Fibroblast of skin of left quadriceps (primary cell): Measurements from ENCODE around the gene RNU5B-1.
A peak's percentile ranks its signal among the peaks of the same experiment; 100 is the strongest.

Experiments used
- DNase-seq, 2 experiments: peaks; one replicate each; pipeline ENCODE4 v3.0.0-alpha.2; 2013; ENCODE audit warnings: low read depth in 2 of 2

The RNU5B-1 gene

DNA sequence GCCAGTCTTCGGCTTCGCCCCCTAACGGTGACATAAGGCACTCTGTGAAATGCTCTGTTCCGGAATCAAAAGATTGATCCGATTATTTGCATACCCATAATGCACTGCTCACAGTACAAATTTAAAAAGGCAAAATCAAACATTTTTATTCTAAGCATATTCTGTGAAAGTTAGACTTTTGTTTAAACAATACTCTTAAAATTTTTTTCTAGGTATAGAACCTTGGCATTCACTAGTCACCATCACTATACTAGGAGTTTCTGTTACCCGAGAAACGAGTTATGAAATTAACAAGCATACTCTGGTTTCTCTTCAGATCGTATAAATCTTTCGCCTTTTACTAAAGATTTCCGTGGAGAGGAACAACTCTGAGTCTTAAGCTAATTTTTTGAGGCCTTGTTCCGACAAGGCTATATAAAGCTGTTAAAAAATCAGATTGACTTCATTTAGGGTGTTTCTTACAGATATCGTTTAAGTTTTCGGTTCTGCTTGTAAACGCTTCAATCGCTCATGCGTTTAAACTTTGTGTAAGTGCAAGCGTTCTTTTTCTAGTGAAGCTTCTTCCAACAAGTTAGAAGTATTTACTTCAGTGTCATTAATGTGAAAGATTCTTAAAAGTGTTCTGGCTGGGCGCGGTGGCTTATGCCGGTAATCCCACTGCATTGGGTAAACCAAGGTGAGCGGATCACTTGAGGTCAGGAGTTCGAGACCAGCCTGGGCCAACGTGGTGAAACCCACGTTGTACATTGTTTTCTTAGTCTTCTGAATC lies at the start of gene RNU5B-1:
TSS of gene RNU5B-1 (plus strand) at position 297 of the 769 bp plus-strand sequence.
- peak; percentile 98 to 99 for DNase-seq

DNA sequence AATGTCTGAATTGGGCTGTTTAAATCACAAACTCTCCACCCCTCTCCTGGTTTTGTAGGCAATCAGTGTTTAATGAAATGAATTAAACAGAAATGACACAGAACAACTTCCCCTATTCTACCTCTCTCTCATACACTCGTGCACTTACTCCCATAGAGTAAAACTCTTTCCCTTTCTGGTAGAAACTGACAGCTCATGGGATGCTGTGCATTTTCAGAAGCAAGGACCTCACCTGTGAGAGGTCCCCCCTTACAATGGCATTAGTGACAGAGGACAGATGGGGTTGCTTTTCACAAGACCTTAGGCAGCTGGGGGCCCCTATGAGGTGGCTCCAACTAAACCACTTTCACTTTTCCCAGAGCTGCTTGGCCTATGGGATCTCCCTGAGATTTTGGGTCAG lies 49.7 kb upstream of the RNU5B-1 start:
- no peak for DNase-seq

DNA sequence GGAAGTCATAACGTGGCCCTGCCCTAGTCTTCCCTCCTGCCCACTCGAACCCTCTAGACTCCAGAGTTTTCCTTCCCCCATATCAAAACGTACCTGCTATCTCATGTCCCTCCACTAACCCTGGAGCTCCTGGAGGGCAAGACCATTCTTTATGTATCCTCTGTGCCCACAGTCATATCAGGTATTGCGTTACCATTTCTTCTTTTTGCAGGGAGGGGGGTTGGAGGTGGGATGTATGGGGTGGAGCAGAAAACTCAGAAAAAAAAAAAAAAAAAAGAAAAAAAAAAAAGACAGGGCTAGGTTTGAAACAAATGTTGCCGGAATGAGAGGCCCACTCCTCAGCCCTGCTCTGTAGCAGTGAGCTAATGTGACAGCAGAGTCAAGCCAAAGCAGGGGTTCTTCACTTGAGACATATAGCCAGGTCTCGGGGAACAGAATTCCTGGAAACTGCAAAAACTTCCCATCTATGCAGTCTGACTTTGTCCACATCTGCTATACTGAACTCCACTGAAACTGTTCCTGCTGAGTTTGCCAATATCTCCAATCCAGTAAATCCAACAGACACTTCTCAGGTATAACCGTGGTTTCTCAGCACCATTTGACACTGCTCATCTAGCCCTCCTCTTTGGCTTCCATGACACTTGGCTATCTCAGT lies 48.9 kb upstream of the RNU5B-1 start:
- no peak for DNase-seq

DNA sequence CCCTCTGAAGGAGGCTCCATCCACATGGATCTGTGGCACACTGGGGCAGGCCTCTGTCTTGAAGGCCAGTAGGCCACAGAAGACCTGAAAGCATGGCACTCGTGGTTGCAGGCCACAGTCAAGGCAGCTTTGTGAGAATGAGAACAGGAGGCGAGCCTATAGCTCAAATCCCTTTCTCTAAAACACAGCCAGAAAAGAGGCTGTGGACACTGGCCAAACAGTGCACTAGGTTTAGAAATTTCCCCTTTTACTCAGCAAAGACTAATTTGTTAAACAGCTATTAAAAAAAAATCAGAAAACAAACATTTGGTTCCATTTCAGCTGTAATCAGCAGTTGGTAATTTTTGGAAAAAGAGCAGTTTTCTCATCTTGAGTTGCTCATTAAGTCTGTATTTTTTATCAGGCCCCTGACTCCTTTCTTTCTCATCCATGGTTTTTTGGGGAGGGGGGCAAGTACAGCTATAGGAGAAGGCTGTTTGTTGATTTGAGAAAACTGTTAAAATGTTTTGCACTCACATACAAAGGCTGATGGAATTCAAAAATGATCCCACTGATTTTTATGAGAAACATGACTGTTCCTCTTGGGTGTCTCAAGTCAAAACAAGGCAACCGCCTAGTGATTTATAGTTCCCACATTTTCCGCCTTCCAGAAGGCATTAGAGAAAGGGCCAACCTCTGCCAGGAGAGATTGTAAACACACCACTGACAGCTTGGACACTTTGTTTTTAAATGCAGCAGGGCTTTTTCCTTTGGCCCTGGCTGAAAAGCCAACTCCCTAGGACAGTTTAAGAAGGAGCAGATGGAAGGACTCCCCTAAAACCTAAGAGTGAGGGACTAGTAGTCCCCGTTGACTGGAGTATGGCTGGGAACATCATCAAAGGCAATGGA lies 45.9 kb upstream of the RNU5B-1 start:
- DNase-seq, result no peak

DNA sequence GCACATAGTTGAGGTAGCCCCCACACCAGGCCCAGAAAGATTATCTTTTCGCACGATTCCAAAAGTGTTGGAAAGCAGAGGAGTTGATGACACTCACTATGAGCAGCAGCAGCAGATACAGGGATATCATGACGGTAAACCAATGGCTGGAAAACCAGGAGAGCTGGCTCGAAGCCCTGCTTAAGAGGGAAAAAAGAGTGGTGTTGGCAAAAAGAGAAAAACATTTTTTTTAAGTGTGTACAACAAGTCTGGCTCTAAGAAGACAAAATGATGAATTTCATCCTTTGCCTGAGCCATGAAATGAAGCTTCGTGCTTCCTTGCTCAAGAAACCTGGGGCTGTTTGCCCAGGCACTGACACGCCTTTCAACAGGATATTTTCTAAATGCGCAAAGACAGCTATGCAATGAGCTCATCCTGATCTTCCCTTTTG lies 45.1 kb upstream of the RNU5B-1 start:
- DNase-seq, result no peak

DNA sequence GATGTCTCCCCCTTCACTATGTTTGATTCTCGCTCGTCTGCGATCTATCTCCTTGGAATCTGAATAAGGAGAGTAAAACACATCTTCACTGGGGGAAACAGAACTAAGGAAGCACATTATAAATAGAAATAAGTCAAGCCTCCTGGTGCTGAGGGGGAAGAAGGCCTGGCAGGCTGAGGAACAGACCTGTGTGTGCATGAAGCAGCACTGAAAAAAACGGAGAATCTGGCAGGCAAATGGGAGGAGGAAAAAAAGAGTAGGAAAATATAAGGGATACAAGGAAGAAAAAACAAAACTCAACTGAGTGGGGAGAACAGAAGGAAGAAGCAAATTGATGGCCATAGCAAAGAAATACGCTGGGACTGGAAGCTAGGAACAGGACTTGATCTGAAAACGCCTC lies 43.5 kb upstream of the RNU5B-1 start:
- no peak for DNase-seq

DNA sequence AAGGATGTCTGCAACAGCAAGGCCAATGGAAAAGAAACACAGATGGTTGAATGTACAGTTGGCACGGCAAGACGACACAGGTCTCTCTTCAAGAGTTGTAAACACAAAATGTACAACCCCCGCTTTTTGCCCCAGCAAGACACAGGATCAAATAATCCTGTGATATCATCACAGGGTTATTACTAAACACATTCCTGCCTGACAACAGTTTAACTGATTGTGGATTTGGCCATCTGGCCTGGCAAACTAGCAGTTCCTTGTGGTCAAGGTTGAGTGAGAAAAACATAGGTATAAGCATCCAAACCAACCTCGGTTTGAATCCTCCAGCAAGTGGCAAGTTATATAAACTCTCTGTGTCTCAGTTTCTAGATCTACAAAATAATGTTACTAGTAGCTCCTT lies 41.2 kb upstream of the RNU5B-1 start:
- DNase-seq, result no peak

DNA sequence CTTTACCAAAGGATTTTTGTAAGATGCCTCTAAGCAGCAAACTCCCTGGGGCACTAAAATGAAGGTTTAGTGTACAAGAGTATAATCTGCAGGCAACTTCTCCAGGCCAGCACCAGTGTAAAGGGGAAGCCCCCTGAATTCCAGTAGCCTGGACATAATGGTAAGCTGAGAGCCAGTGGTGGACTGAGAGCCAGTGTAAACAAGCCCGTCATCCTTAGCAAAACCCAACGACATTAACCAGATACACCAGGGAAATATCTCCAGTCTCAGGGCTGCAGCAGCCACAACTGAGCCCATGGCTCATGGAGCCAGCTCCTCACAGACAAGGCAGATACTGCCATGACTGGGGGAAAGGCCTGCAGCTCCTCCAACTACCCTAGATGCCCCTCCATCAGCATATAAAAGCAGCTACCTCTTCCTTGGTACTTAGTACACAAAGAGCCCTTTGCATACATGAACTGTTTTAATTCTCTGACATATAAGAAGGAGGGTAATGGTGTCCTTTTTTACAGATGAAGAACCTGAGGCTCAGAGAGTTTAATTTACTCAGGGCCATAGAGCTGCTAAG lies 39.5 kb upstream of the RNU5B-1 start:
- DNase-seq, result no peak

DNA sequence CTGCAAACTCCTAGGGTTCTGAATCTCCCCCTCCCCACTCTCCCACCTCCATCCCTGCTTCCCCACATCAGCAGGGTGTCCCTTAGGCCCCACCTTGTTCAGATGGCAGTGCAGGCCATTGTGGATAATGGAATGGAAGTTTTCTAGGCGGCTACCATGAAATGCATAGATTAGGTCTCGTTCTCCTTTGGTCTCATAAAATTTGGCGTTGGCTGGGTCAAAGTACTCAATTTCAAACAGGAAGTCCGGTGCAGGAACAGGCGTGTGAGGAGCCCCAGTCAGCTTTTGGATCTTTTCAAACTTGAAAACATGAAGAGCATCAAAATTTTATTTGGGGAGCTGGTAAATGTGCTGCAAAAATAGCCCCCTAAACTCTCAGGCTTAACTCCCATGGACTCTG lies 38.0 kb upstream of the RNU5B-1 start:
- no peak for DNase-seq

DNA sequence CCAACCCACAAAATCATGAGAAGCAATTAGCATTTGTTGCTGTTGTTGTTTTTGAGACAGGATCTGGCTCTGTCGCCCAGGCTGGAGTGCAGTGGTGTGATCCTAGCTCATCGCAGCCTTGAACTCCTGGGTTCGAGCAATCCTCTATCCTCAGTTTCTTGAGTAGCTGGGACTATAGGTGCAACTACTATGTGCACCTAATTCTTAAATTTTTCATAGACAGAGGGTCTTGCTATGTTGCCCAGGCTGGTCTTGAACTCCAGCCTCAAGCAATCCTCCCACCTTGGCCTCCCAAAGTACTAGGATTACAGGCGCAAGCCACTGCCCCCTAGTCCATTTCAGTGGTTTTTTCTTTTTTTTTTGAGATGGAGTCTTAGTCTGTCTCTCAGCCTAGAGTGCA lies 36.1 kb upstream of the RNU5B-1 start:
- DNase-seq, result no peak

DNA sequence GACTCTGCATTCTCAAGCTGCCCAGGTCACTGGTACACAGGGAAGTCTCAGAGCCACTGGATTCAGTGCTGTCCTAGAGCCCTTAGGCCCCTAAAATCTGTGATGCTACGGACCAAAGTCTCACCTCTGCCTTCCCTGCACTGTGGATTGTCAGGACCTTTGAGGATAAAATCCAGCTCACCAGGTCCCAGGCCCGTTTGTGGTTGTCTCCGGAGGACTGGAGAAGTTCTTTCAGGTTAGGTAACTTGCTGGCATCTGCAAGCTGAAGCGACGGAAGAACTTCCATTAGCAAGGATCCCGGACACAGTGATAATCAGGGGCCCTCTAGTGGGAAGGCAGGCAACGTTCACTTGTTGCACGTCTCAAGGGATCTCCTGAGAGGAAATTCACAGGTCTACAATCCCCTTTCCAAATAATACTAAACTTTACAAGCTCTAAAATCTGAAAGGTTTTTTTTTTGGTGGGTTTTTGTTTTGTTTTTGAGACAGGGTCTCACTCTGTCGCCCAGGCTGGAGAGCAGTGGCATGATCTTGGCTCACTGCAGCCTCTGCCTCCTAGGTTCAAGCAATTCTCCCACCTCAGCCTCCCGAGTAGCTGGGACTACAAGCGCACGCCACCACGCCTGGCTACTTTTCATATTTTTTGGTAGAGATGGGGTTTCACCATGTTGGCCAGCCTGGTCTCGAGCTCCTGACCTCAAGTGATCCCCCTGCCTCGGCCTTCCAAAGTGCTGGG lies 33.5 kb upstream of the RNU5B-1 start:
- DNase-seq, result peak in 1 of 2 experiments; percentile 55

DNA sequence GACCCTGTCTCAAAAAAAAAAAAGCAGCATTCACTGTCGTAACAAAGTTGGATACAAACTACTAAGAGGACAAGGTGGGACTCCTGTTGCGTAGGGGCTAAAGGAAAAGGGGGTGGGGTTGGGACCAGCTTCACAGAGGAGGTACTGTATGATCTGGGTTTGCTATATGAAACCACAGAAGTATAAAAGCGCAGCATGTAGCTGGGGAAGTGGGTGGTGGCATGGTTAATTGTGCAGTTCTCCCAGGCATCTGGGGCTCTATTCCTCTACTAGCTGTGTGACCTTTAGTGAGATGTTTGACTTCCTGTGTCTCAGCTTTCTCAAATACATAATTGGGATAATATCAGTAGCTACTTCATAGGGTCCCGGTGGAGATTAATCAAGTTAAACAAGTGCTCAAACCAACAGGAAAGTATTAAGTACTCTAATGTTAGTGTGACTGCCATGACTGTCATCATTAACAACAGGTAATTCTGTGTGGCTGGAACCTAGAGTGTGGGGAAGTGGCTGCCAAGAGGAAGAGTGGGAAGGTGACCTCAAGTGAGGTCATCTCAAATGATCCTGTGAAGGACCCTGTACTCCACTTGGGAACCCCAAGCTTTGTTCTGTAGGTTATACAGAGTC lies 29.3 kb upstream of the RNU5B-1 start:
- no peak for DNase-seq

DNA sequence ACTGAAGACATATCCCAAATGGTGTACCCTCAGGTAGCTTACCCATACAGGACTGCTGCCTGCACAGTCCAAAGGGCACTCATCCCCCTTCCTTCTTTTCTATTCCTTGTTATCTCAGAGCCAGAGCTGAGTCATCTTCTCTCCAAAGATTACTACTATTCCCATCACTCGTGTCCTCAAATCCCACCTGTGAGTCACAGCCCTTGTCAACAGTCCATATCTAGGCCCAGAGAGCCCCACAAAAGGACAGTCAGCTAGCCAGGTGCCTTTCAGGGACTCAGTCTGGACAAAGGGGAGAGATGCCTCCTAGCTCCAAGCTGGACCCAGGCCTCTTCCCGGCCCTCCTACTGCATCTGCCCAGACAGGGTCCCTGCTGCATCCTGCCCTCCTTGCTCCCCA lies 28.8 kb upstream of the RNU5B-1 start:
- no peak for DNase-seq

DNA sequence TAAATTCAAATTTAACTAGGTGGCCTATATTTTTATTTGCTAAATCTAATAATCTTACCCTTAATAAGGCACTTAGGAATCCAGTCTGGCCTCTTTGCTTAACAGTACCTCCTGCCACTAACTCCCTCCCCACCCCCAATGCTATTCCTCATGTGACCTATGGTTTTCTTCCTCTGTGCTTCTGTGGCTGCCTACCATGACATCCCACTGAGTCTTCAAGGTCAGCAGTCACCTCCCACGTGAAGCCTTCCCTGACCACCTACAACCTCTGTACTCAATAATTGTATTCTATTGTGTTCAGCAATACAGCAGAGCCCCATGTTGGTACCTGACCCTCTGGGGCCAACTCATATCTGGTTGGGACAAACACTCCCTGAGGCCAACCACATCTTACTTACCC lies 27.5 kb upstream of the RNU5B-1 start:
- no peak for DNase-seq

DNA sequence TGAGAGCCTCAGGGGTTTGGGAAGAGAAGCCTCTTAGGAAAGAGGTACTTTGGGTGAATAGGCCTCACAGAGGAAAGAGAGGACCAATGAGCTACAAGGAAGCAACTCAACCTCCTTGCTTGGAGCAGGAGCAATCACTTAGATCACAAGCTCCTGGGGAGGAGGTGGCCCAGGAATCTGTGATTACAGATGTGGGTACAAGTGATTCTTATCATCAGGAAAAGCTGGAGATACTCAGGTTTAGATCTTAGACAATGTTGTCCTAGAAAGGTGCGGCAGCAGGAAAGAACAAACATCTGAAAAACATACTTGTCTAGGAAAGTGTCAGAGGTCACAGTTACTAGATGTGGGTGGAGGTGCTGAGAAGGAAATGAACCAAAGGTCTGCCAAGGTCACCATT lies 26.0 kb upstream of the RNU5B-1 start:
- no peak for DNase-seq

DNA sequence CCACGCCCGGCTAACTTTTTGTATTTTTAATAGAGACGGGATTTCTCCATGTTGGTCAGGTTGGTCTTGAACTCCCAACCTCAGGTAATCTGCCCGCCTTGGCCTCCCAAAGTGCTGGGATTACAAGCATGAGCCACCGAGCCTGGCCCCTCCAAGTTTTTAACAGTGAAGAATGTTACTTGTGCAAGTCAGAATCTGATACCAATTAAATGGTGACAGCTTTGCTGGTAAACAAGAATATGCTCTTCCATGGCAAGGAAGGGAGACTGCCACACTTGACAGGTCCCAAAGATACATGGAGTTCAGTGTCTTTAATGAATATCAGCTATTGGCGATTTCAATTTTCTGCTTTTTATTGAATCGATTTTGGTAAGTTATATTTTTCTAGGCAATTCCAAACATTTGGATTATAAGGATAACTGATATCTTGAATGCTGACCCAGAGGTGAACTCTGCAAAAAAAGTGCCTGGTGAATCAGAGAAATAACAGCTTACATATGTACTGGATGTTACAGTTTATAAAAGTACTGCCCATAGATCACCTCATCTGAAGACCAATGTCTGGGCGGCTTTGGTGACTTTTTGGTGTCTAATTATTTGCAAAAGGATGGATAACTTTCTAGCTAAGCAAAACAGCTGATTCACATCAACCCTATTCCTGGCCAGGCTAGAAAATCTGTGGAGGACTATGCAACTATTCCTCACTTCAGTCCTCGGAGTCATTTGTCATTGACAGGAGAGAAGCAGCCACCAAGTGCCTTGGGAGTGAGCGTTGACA lies 19.0 kb upstream of the RNU5B-1 start:
- no peak for DNase-seq

DNA sequence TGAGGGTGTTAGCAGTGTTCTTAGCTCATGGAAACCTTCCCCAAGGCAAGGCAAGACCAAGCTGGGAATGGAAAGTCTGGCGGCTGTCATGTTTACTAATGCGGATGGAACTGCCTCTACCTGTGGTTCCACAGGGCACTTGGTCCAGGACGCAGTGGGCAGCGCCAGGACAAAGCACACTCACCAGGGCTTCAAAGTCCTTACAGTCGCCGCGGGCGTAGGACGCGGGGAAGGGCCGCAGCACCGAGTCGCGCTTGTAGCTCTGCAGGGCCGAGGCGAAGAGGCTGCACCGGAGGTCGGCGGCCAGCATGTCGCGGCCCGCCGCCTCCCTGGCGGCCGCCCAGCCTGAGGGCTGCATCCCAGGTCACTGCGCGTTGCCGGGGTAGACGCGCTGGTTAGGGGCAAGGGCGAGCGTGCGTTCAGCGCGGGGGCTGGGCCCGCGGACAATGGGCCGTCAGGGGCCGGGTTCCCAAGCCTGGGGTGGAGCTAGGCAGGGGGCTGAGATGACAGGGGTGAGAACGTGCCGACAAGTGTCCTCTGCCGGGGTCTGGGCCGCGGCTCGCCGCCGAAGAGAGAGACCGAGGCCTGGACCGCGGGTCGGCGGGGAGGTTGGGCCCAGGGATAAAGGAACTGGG lies 18.3 kb upstream of the RNU5B-1 start:
- no peak for DNase-seq

DNA sequence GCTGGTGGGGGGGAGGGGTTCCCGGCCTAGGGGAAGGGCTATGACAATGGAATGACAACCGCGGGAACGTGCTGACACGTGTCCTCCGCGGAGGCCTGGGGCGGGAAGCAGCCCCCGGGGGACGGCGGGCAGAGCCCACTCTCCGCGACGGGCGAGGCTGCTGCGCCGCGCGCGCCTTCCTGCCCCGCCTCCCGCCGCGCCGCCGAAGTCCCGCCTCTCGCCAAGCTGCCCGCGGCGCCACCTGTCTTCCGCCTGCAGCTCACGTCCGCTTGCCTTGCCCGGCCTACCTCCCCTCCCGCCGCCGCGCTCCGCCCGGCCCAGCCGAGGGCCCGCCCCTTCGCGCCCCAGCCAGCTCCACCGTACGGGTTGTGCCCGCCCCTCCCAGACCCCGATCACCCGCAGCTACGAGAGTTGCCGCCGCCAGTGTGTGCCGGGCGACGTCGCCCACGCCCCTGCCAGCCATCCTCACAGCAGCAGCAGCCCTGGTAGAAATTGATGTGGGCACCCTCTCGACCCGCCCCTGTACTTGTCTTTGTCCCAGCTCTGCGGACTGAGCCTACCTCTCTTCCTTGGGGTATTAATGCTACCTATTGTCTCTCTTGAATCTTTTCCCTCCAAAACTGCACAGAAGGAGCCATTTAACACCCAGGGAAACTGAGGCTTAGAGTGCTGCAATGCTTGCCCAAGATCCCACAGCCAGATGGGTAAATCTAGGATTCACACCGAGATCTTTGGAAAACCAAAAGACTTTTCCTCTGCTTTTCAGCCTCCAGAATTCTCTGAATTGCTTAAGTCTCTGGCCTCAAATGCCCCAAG lies 17.6 kb upstream of the RNU5B-1 start, which contains the start of gene PARP16:
TSS of gene PARP16 (minus strand) at position 180 of the 816 bp plus-strand sequence. CDS start 457 bp downstream, outside the sequence.
- DNase-seq, result peak in 1 of 2 experiments; percentile 52

DNA sequence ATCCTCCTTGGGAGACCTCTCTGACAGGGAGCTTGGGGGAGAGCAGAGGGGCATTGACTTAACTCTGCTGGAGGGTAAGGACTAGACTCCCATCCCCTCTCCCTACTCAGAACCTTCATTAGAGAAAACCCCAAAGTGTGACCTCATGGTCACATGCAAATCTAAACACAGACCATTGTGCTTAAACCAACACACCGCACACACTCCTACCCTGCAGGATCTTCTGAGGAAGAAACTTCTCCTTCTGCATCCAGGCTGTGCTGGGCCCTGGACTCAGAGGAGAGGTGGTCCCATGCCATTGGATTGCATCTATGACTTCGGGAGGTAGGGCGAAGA lies 17.0 kb upstream of the RNU5B-1 start:
- no peak for DNase-seq
